ENCODE data around the gene AFF3. TPM values are rescaled to one million over a fixed set of nuclear protein-coding genes. Genes with fewer than 3 reads are reported as not detected.

Gene AFF3
- total and polyA plus RNA-seq, 10 of the 15 experiments (the other 5 are each of a cell fraction or from before 2014, with no cell fraction given), result 0.26 to 5.5 (median 3.0) TPM

DNA sequence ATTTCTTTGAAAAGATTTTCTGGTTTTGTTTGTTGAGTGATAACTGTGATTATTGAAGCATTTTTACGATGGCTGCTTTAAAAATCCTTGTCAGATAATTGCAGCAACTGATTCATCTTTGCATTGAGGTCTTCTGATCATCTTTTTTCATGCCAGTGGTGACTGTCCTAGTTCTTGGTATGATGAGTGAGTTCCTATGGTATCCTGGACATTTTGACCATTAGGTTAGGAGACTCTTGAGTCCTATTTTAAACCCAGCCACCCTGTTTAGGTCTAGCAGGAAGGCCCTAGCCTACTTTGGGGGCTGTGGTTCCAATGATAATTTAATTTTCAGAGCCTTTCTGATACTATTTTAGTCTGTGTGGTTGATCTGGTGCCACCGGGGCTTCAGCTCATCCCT is 579.9 kb downstream of the AFF3 start:
- WGBS (ENCODE audit: insufficient coverage, insufficient replicate concordance, low lambda C conversion rate, missing lambda C conversion rate), result 0% methylated on average over 2 of the region's 2 CpGs
- in situ Hi-C loops (cut with MboI) (loop anchor here (10.0 kb wide), 1 partner anchor 822 kb away; no protein-coding TSS in a partner anchor), intact Hi-C loops (cut with micrococcal nuclease; ENCODE audit: unreplicated experiment) (no loop called here)
- TF ChIP-seq, protein P1, sequence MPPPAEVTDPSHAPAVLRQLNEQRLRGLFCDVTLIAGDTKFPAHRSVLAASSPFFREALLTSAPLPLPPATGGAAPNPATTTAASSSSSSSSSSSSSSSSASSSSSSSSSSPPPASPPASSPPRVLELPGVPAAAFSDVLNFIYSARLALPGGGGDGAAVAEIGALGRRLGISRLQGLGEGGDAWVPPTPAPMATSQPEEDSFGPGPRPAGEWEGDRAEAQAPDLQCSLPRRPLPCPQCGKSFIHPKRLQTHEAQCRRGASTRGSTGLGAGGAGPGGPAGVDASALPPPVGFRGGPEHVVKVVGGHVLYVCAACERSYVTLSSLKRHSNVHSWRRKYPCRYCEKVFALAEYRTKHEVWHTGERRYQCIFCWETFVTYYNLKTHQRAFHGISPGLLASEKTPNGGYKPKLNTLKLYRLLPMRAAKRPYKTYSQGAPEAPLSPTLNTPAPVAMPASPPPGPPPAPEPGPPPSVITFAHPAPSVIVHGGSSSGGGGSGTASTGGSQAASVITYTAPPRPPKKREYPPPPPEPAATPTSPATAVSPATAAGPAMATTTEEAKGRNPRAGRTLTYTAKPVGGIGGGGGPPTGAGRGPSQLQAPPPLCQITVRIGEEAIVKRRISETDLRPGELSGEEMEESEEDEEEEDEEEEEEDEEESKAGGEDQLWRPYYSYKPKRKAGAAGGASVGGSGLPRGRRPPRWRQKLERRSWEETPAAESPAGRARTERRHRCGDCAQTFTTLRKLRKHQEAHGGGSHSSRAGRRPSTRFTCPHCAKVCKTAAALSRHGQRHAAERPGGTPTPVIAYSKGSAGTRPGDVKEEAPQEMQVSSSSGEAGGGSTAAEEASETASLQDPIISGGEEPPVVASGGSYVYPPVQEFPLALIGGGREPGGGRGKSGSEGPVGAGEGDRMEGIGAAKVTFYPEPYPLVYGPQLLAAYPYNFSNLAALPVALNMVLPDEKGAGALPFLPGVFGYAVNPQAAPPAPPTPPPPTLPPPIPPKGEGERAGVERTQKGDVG (CRISPR knock-in tag; IDR thresholded peaks at IDR 0.05), result no peak
- TF ChIP-seq PML (IDR thresholded peaks at IDR 0.05; ENCODE audit: low read length), result no peak
- TF ChIP-seq STAT1 (conservative IDR thresholded peaks at IDR 0.05), result no peak
- TF ChIP-seq SP1 (IDR thresholded peaks at IDR 0.05; ENCODE audit: low read depth, low read length), result no peak
- TF ChIP-seq EP300 (IDR thresholded peaks at IDR 0.05; ENCODE audit: borderline replicate concordance in 1 of 2, control insufficient read depth in 1 of 2, low read depth in 2 of 2, low read length in 2 of 2), result no peak
- no peak for TF ChIP-seq YBX1 (IDR thresholded peaks at IDR 0.05)
- TF ChIP-seq, protein P2, sequence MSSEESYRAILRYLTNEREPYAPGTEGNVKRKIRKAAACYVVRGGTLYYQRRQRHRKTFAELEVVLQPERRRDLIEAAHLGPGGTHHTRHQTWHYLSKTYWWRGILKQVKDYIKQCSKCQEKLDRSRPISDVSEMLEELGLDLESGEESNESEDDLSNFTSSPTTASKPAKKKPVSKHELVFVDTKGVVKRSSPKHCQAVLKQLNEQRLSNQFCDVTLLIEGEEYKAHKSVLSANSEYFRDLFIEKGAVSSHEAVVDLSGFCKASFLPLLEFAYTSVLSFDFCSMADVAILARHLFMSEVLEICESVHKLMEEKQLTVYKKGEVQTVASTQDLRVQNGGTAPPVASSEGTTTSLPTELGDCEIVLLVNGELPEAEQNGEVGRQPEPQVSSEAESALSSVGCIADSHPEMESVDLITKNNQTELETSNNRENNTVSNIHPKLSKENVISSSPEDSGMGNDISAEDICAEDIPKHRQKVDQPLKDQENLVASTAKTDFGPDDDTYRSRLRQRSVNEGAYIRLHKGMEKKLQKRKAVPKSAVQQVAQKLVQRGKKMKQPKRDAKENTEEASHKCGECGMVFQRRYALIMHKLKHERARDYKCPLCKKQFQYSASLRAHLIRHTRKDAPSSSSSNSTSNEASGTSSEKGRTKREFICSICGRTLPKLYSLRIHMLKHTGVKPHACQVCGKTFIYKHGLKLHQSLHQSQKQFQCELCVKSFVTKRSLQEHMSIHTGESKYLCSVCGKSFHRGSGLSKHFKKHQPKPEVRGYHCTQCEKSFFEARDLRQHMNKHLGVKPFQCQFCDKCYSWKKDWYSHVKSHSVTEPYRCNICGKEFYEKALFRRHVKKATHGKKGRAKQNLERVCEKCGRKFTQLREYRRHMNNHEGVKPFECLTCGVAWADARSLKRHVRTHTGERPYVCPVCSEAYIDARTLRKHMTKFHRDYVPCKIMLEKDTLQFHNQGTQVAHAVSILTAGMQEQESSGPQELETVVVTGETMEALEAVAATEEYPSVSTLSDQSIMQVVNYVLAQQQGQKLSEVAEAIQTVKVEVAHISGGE (CRISPR knock-in tag; IDR thresholded peaks at IDR 0.05), result no peak
- no peak for TF ChIP-seq IRF4 (IDR thresholded peaks at IDR 0.05; ENCODE audit: low read depth, low read length)
- no peak for TF ChIP-seq YY1 (IDR thresholded peaks at IDR 0.05; ENCODE audit: low read depth, low read length)
- no peak for TF ChIP-seq RCOR1 (conservative IDR thresholded peaks at IDR 0.05; ENCODE audit: low read depth, low read length)
- Histone ChIP-seq H3K9ac (ENCODE audit: control insufficient read depth, insufficient read depth, low read length) (no peak overlapping the region), H3K79me2 (ENCODE audit: control insufficient read depth, insufficient read depth, low read length) (no peaks in the 10 kb centered on the region), H3K36me3 (ENCODE audit: control insufficient read depth in 2 of 2, insufficient read depth in 2 of 2, low read length in 1 of 2) (no peaks in the 10 kb centered on the region), H3K4me3 (no peak overlapping the region), H4K20me1 (ENCODE audit: control insufficient read depth, insufficient read depth) (no peaks in the 10 kb centered on the region), H3K4me1 (ENCODE audit: control insufficient read depth, insufficient read depth, low read length) (no peaks in the 10 kb centered on the region), H3K9me3 (replicated peaks; ENCODE audit: control insufficient read depth, insufficient read depth, low read length) (no peaks in the 10 kb centered on the region), H3K27me3 (replicated peaks in 1 of 2; ENCODE audit: control insufficient read depth in 2 of 2, insufficient read depth in 2 of 2, low read length in 1 of 2) (peaks cover 0 to 2% of the 10 kb centered on the region in 2 experiments; a peak in 1 of 4 replicates), H2AFZ (ENCODE audit: control insufficient read depth, low read depth, low read length) (no peak overlapping the region), H3K27ac (ENCODE audit: control insufficient read depth, insufficient read depth) (no peak overlapping the region), H3K4me2 (ENCODE audit: control insufficient read depth, insufficient read depth) (no peak overlapping the region)
- ATAC-seq (no peak), FAIRE-seq (no peak), DNase-seq (ENCODE audit: low read depth, low spot score) (no peak)
- POLR2A ChIA-PET, result no interaction called here
- RAD21 ChIA-PET (ENCODE audit: unreplicated experiment), result no interaction called here
- SMC1A ChIA-PET (ENCODE audit: uncharacterized antibody, unreplicated experiment), result no interaction called here
- CTCF ChIA-PET, result interaction anchor here (1.4 kb wide), 1 partner anchor 699 kb away, joined by 4 read pairs; no protein-coding TSS in a partner anchor
- no TSS peak for BruUV-seq (replicated peaks)

All from GM12878 (cell line).